ENCODE results near the gene ARHGAP21.
A peak's percentile ranks its signal among the peaks of the same experiment; 100 is the strongest.

The ARHGAP21 gene

GRCh38 chr10:24706479-24707118 is 17.1 kb downstream of the ARHGAP21 start:
- in situ Hi-C loops (cut with MboI; ENCODE audit: low sequenced_read_pairs, unreplicated experiment): no loop called here
- no peak for TF ChIP-seq CTCF (IDR thresholded peaks at IDR 0.05; ENCODE audit: borderline replicate concordance, control extremely low read depth, extremely low read depth, insufficient read depth, missing control alignments)
- no peak for DNase-seq (ENCODE audit: low spot score)

- in situ Hi-C loops (cut with MboI; ENCODE audit: low sequenced_read_pairs, unreplicated experiment): no loop called here
- no peak for DNase-seq (ENCODE audit: low spot score)
- no peak for TF ChIP-seq CTCF (IDR thresholded peaks at IDR 0.05; ENCODE audit: borderline replicate concordance, control extremely low read depth, extremely low read depth, insufficient read depth, missing control alignments)
These were observed 20.0 kb downstream of the ARHGAP21 start for GRCh38 chr10:24703700-24704099.

- in situ Hi-C loops (cut with MboI; ENCODE audit: low sequenced_read_pairs, unreplicated experiment): no loop called here
- TF ChIP-seq CTCF (IDR thresholded peaks at IDR 0.05; ENCODE audit: borderline replicate concordance, control extremely low read depth, extremely low read depth, insufficient read depth, missing control alignments): no peak
- DNase-seq (ENCODE audit: low spot score): peak; percentile 41
These were observed 22.2 kb downstream of the ARHGAP21 start for GRCh38 chr10:24701447-24701846.

GRCh38 chr10:24700948-24701347 is 22.7 kb downstream of the ARHGAP21 start:
- no peak for TF ChIP-seq CTCF (IDR thresholded peaks at IDR 0.05; ENCODE audit: borderline replicate concordance, control extremely low read depth, extremely low read depth, insufficient read depth, missing control alignments)
- no peak for DNase-seq (ENCODE audit: low spot score)
- in situ Hi-C loops (cut with MboI; ENCODE audit: low sequenced_read_pairs, unreplicated experiment): no loop called here

- no peak for DNase-seq (ENCODE audit: low spot score)
- TF ChIP-seq CTCF (IDR thresholded peaks at IDR 0.05; ENCODE audit: borderline replicate concordance, control extremely low read depth, extremely low read depth, insufficient read depth, missing control alignments): no peak
- in situ Hi-C loops (cut with MboI; ENCODE audit: low sequenced_read_pairs, unreplicated experiment): no loop called here
These were observed 25.4 kb downstream of the ARHGAP21 start for GRCh38 chr10:24698270-24698669.

GRCh38 chr10:24697080-24697479 is 26.6 kb downstream of the ARHGAP21 start:
- in situ Hi-C loops (cut with MboI; ENCODE audit: low sequenced_read_pairs, unreplicated experiment): no loop called here
- no peak for TF ChIP-seq CTCF (IDR thresholded peaks at IDR 0.05; ENCODE audit: borderline replicate concordance, control extremely low read depth, extremely low read depth, insufficient read depth, missing control alignments)

More at GRCh38 chr10:24697080-24697479, 26.6 kb downstream of the ARHGAP21 start:
- DNase-seq (ENCODE audit: low spot score): no peak
